ENCODE measurements around the gene DCANP1. TPM values are rescaled to one million over a fixed set of nuclear protein-coding genes. Genes with fewer than 3 reads are reported as not detected.

The DCANP1 gene
- total and polyA plus RNA-seq, 2 experiments from 2014 or later, result not detected

DNA sequence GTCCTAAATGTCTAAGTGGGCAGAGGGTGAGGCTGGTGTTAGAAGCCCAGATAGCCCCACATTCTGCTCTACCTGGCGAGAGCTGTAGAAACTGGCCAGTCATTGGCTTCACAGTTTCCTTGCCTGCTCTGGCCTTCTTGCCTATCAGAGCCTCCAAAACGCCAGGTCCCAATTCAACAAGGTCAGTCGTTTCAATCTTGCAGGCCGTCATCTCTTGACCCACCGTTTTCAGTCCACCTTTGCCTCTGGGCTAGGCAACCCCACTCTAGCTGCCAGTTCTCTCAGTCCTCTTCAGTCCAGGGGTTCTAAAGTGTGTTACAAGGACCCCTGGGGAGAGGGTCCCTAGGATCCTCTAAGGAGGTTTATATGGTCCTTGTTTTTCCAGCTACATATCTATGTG is 25.0 kb upstream of the DCANP1 start:
- Histone ChIP-seq H3K4me3 (no peak overlapping the region), H3K79me2 (no peaks in the 10 kb centered on the region), H3K9me3 (ENCODE audit: low read depth) (no peaks in the 10 kb centered on the region), H3K4me1 (ENCODE audit: insufficient read depth) (peaks cover 4% of the 10 kb centered on the region), H3K4me2 (no peak overlapping the region), H3K36me3 (replicated peaks; ENCODE audit: insufficient read depth, low read depth) (no peaks in the 10 kb centered on the region), H4K20me1 (ENCODE audit: insufficient read depth, poor library complexity, severe bottlenecking) (no peaks in the 10 kb centered on the region), H3K9me2 (replicated peaks; ENCODE audit: insufficient read depth) (no peaks in the 10 kb centered on the region), H3K27me3 (peaks cover 85% of the 10 kb centered on the region), H2AFZ (no peak overlapping the region), H3K27ac (no peak overlapping the region)
- no peak for DNase-seq (ENCODE audit: low spot score)
- TF ChIP-seq EZH2phosphoT487 (IDR thresholded peaks at IDR 0.05; ENCODE audit: low read depth, severe bottlenecking, unreplicated experiment) (no peak), EZH2 (IDR thresholded peaks at IDR 0.05; ENCODE audit: borderline replicate concordance) (no peak)
- TF ChIP-seq, protein P1, sequence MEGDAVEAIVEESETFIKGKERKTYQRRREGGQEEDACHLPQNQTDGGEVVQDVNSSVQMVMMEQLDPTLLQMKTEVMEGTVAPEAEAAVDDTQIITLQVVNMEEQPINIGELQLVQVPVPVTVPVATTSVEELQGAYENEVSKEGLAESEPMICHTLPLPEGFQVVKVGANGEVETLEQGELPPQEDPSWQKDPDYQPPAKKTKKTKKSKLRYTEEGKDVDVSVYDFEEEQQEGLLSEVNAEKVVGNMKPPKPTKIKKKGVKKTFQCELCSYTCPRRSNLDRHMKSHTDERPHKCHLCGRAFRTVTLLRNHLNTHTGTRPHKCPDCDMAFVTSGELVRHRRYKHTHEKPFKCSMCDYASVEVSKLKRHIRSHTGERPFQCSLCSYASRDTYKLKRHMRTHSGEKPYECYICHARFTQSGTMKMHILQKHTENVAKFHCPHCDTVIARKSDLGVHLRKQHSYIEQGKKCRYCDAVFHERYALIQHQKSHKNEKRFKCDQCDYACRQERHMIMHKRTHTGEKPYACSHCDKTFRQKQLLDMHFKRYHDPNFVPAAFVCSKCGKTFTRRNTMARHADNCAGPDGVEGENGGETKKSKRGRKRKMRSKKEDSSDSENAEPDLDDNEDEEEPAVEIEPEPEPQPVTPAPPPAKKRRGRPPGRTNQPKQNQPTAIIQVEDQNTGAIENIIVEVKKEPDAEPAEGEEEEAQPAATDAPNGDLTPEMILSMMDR (IDR thresholded peaks at IDR 0.05; ENCODE audit: poor library complexity), result no peak
- WGBS (ENCODE audit: low lambda C conversion rate, missing lambda C conversion rate), result 83% methylated on average over 5 of the region's 5 CpGs

DNA sequence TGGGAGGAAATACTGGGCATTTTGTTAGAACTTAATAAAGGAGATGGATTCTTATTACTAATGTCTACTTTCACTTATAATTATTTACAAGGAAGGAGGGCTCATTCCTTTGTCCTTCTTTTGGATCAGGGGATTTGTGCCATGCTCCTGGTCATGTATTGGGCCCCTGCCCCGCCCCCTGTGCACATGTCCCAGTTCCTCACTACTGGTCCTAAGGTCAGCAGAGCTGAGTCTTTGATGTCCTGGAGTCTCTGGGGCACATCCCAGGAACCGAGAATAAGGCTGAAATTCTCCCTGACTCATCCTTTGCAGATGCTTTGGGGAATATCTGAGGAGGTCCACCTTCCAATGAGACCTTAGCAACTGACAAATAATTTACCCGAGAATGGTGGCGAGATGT is 24.6 kb upstream of the DCANP1 start:
- Histone ChIP-seq H3K4me3 (no peak overlapping the region), H3K79me2 (no peaks in the 10 kb centered on the region), H3K9me3 (ENCODE audit: low read depth) (no peaks in the 10 kb centered on the region), H3K9me2 (replicated peaks; ENCODE audit: insufficient read depth) (no peaks in the 10 kb centered on the region), H3K4me2 (no peak overlapping the region), H4K20me1 (ENCODE audit: insufficient read depth, poor library complexity, severe bottlenecking) (no peaks in the 10 kb centered on the region), H3K27me3 (peaks cover 85% of the 10 kb centered on the region), H3K4me1 (ENCODE audit: insufficient read depth) (peaks cover 1% of the 10 kb centered on the region), H3K27ac (no peak overlapping the region), H3K36me3 (replicated peaks; ENCODE audit: insufficient read depth, low read depth) (no peaks in the 10 kb centered on the region), H2AFZ (no peak overlapping the region)
- no peak for DNase-seq (ENCODE audit: low spot score)
- TF ChIP-seq EZH2phosphoT487 (IDR thresholded peaks at IDR 0.05; ENCODE audit: low read depth, severe bottlenecking, unreplicated experiment) (no peak), EZH2 (IDR thresholded peaks at IDR 0.05; ENCODE audit: borderline replicate concordance) (no peak)
- TF ChIP-seq, protein P1 (IDR thresholded peaks at IDR 0.05; ENCODE audit: poor library complexity), result no peak
- WGBS (ENCODE audit: low lambda C conversion rate, missing lambda C conversion rate), result 82% methylated on average over 4 of the region's 4 CpGs

DNA sequence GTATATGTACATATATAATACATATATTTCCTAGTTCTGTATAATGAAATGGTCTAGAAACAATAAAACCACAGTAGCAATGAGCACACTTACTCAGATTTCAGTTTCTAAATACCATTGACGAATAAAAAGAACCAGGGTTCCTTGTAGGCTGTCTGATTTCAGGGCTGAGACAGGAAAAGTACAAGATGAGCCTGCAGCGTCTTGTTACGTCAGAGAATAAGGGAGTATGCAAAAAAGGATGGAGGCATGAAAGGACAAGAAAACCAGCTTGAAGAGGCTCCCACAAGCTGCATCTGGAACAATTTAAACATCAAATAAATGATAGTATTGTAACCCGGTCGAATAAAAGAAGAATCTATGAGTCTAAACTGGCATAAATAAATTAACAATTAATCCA is 22.8 kb upstream of the DCANP1 start:
- no peak for DNase-seq (ENCODE audit: low spot score)
- H3K4me3 ChIP-seq, result no peak overlapping the region
- H3K9me2 ChIP-seq (replicated peaks; ENCODE audit: insufficient read depth), result no peaks in the 10 kb centered on the region
- no peaks in the 10 kb centered on the region for H3K4me1 ChIP-seq (ENCODE audit: insufficient read depth)
- TF ChIP-seq EZH2 (IDR thresholded peaks at IDR 0.05; ENCODE audit: borderline replicate concordance) (no peak), EZH2phosphoT487 (IDR thresholded peaks at IDR 0.05; ENCODE audit: low read depth, severe bottlenecking, unreplicated experiment) (no peak)
- TF ChIP-seq, protein P1 (IDR thresholded peaks at IDR 0.05; ENCODE audit: poor library complexity), result no peak
- no peak overlapping the region for H2AFZ ChIP-seq
- H3K9me3 ChIP-seq (ENCODE audit: low read depth), result no peaks in the 10 kb centered on the region
- H3K4me2 ChIP-seq, result no peak overlapping the region
- H3K27me3 ChIP-seq, result peaks cover 83% of the 10 kb centered on the region
- H3K27ac ChIP-seq, result no peak overlapping the region
- 63% methylated on average over 5 of the region's 5 CpGs for WGBS (ENCODE audit: low lambda C conversion rate, missing lambda C conversion rate)
- H3K36me3 ChIP-seq (replicated peaks; ENCODE audit: insufficient read depth, low read depth), result no peaks in the 10 kb centered on the region
- H4K20me1 ChIP-seq (ENCODE audit: insufficient read depth, poor library complexity, severe bottlenecking), result no peaks in the 10 kb centered on the region
- H3K79me2 ChIP-seq, result no peaks in the 10 kb centered on the region

DNA sequence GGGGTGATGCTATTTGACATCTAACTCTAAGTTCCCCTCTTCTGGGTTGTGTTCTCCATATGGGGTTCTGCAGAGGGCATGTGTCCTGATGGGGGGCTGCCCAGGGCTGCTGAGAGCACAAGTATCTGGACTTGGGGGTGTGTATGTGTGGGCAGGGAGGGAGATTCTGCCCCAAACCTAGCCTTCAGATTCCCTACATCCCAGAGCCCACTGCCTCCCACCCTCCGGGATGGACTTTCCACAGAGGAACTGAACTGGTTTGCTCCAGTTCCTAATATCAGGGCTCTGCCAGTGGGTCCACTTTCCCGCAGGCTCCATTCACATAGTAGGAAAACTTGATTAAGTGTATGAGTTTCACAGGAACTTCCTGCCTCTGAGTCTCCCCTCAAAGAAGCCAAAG is 21.4 kb upstream of the DCANP1 start:
- H3K4me1 ChIP-seq (ENCODE audit: insufficient read depth), result no peaks in the 10 kb centered on the region
- no peak for DNase-seq (ENCODE audit: low spot score)
- no peaks in the 10 kb centered on the region for H3K9me2 ChIP-seq (replicated peaks; ENCODE audit: insufficient read depth)
- H3K4me2 ChIP-seq, result no peak overlapping the region
- no peak overlapping the region for H2AFZ ChIP-seq
- H3K79me2 ChIP-seq, result no peaks in the 10 kb centered on the region
- H3K4me3 ChIP-seq, result no peak overlapping the region
- no peaks in the 10 kb centered on the region for H3K9me3 ChIP-seq (ENCODE audit: low read depth)
- TF ChIP-seq, protein P1 (IDR thresholded peaks at IDR 0.05; ENCODE audit: poor library complexity), result no peak
- TF ChIP-seq EZH2 (IDR thresholded peaks at IDR 0.05; ENCODE audit: borderline replicate concordance) (no peak), EZH2phosphoT487 (IDR thresholded peaks at IDR 0.05; ENCODE audit: low read depth, severe bottlenecking, unreplicated experiment) (no peak)
- H3K27ac ChIP-seq, result no peak overlapping the region
- no peaks in the 10 kb centered on the region for H3K36me3 ChIP-seq (replicated peaks; ENCODE audit: insufficient read depth, low read depth)
- H4K20me1 ChIP-seq (ENCODE audit: insufficient read depth, poor library complexity, severe bottlenecking), result no peaks in the 10 kb centered on the region
- peaks cover 90% of the 10 kb centered on the region for H3K27me3 ChIP-seq
- 49% methylated on average over 2 of the region's 2 CpGs for WGBS (ENCODE audit: low lambda C conversion rate, missing lambda C conversion rate)
